NCI-H146 treated with DMSO at 0.1 percent for 48 hours (cell line): ENCODE data around the gene KIAA1671.
A peak's percentile ranks its signal among the peaks of the same experiment; 100 is the strongest.

Source experiments
- DNase-seq: peaks from one replicate; lab custom pipeline; 2025; ENCODE audit not compliant: unreplicated experiment; lab: John Stamatoyannopoulos, UW

Gene KIAA1671

GRCh38 chr22:25007444-25008106 is 55.1 kb downstream of the KIAA1671 start:
- no peak for DNase-seq

- DNase-seq: no peak
Measured at GRCh38 chr22:25008666-25009065, 56.1 kb downstream of the KIAA1671 start.

GRCh38 chr22:25012741-25013143 is 60.2 kb downstream of the KIAA1671 start:
- no peak for DNase-seq

GRCh38 chr22:25013607-25014006 is 61.1 kb downstream of the KIAA1671 start:
- DNase-seq: no peak

GRCh38 chr22:25014896-25015755 is 62.6 kb downstream of the KIAA1671 start:
- no peak for DNase-seq

GRCh38 chr22:25016311-25016710 is 63.8 kb downstream of the KIAA1671 start:
- no peak for DNase-seq

- DNase-seq: no peak
Measured at GRCh38 chr22:25018009-25018408, 65.5 kb downstream of the KIAA1671 start.

- DNase-seq: no peak
Measured at GRCh38 chr22:25019427-25020184, 67.1 kb downstream of the KIAA1671 start.

GRCh38 chr22:25021409-25021808 is 68.9 kb downstream of the KIAA1671 start:
- no peak for DNase-seq

GRCh38 chr22:25021976-25022711 is 69.6 kb downstream of the KIAA1671 start:
- no peak for DNase-seq

- DNase-seq: peak; percentile 30
Measured at GRCh38 chr22:25023879-25024278, 71.4 kb downstream of the KIAA1671 start.

- no peak for DNase-seq
Measured at GRCh38 chr22:25024895-25025294, 72.4 kb downstream of the KIAA1671 start.

- DNase-seq: no peak
Measured at GRCh38 chr22:25025491-25026400, 73.2 kb downstream of the KIAA1671 start.

GRCh38 chr22:25027043-25027906 is 74.8 kb downstream of the KIAA1671 start:
- DNase-seq: no peak

- DNase-seq: no peak
Measured at GRCh38 chr22:25027959-25028840, 75.7 kb downstream of the KIAA1671 start.

- no peak for DNase-seq
Measured at GRCh38 chr22:25028841-25029141, 76.3 kb downstream of the KIAA1671 start.

- DNase-seq: no peak
Measured at GRCh38 chr22:25029181-25029580, 76.7 kb downstream of the KIAA1671 start.

- DNase-seq: no peak
Measured at GRCh38 chr22:25030636-25031035, 78.1 kb downstream of the KIAA1671 start.
